ENCODE measurements around the gene PRADC1.

GRCh38 chr2:73269686-73270465 is 36.8 kb upstream of the PRADC1 start:
- TF ChIP-seq CTCF (IDR thresholded peaks at IDR 0.05), result no peak
- TF ChIP-seq MLX (CRISPR knock-in tag; IDR thresholded peaks at IDR 0.05), result no peak
- TF ChIP-seq ZNF281 (CRISPR knock-in tag; IDR thresholded peaks at IDR 0.05), result no peak
- TF ChIP-seq NFE2L1 (CRISPR knock-in tag; IDR thresholded peaks at IDR 0.05), result no peak
- no peak for TF ChIP-seq ATF3 (CRISPR knock-in tag; conservative IDR thresholded peaks at IDR 0.05)
- TF ChIP-seq FOXJ3 (CRISPR knock-in tag; IDR thresholded peaks at IDR 0.05; ENCODE audit: borderline replicate concordance), result no peak
- no peak for TF ChIP-seq CBFB (CRISPR knock-in tag; IDR thresholded peaks at IDR 0.05; ENCODE audit: low read depth)
- no peak for TF ChIP-seq MAX (CRISPR knock-in tag; IDR thresholded peaks at IDR 0.05)
- no peak for TF ChIP-seq FOXK1 (CRISPR knock-in tag; IDR thresholded peaks at IDR 0.05)
- no peak for TF ChIP-seq PRDM15 (CRISPR knock-in tag; IDR thresholded peaks at IDR 0.05)

All from WTC11 (cell line).